Sciatic nerve (tissue), 2 donors: ENCODE data around the gene C18orf63. TPM values are rescaled to one million over a fixed set of nuclear protein-coding genes. Genes with fewer than 3 reads are reported as not detected.

ENCODE experiments used
- ATAC-seq: fragments of 200-7000 bp; cut with Tn5 transposase; one replicate; pipeline ENCODE4 v1.9.1; 2020; ENCODE audit warnings: mild to moderate bottlenecking, moderate library complexity
- DNase-seq: peaks from one replicate; pipeline ENCODE4 v3.0.0-alpha.2; 2020; ENCODE audit warnings: low spot score
- intact Hi-C: fragments of 100-400 bp; cut with DNase I; formaldehyde crosslinking; loops from one replicate; pipeline ENCODE4 v1.14.2; 2022
- total RNA-seq: library from RNA; stranded (reverse); fragmentation: NEBNext Ultra II Directional; extraction: Animal tissue kit (Norgen Biotek cat#: 25700); gene quantifications from one replicate; pipeline ENCODE4 v1.2.1, GENCODE V29; 2021
- donor health status: DM: no; HTN: no; CAD: no.
- donor health status: DM: no; HTN: no; CAD: no.

Gene C18orf63
- total RNA-seq: not detected

DNA sequence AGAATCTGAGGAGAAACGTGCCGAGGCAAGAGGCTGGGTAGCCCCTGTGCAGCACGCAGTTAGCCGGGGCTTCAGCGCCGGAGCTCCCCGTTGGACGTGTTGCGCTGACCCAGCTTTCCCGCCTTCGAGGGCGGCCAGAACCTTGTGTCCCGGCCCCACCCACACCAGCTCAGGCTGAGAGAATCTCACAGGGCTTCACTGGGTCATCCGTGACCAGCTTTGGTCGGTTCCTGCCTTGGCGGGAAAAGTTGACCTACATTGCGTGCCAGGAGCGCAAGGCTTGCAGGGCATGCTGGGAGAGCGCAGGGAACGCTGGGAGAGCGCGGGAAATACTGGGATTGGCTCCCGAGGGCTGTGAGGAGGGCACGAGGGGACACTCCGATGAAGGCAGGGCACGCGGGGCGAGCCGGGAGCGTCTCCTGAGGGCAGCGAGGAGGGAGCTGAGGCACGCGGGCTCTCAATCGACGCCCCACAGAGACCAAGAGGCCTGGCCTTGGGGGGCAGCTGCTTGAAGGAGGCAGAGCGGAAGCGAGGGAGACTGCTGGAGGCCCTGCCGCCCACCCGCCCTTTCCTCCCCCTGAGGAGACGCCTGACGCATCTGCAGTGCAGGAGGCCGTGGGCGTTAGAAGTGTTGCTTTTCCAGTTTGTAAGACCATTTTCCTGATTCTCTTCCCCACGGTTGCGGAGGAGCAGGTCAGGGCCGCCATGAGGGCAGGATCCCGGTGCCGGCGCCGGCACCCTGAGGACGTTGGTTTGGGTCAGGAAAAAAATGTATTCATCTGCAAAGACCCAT, at the start of gene C18orf63:
Gene C18orf63 (plus strand): TSS at position 376 of the 793 bp plus-strand sequence. CDS start 2,027 bp downstream, outside the sequence.
- ATAC-seq (no peak), DNase-seq (no peak)
- intact Hi-C loops: no loop called here

DNA sequence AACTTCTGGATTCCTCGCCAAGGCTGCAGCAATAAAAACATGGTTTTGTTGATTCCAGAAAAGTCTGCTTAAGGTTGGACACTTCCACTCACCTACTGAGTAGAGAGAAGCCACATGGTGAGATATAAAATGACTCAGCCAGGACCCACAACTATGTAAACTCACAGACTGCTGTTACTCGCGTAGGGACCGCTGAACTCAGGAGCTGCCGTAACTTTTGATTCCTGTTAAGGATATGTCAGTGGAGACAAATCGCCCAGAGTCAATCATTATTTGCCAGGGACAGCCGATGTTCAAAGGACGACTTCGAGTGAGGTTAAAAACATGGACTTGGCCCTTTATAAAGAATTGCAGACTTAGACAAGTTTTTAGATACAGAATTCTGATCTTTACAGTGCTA, 49.5 kb upstream of the C18orf63 start:
- no peak for ATAC-seq
- intact Hi-C loops: no loop called here
- no peak for DNase-seq

DNA sequence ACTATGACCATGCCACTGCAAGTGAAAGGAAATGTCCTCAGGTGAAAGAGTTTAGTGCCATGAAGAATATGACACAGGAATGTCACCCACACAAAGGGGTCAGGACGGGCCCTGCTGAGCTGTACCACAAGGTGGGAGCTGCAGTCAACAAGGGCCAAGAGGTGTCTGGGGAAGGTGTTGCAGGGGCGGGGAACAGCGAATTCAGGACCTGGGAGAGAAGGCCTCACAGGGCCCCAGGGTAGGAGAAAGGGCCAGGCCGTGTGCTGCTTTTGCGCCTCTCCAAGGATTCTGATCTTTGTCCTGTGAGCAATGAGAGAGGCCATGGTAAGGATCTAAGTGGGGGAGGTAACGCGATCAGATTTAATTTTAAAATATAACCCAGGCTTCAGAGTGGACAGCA, 47.5 kb upstream of the C18orf63 start:
- ATAC-seq (no peak), DNase-seq (no peak)
- intact Hi-C loops: no loop called here

DNA sequence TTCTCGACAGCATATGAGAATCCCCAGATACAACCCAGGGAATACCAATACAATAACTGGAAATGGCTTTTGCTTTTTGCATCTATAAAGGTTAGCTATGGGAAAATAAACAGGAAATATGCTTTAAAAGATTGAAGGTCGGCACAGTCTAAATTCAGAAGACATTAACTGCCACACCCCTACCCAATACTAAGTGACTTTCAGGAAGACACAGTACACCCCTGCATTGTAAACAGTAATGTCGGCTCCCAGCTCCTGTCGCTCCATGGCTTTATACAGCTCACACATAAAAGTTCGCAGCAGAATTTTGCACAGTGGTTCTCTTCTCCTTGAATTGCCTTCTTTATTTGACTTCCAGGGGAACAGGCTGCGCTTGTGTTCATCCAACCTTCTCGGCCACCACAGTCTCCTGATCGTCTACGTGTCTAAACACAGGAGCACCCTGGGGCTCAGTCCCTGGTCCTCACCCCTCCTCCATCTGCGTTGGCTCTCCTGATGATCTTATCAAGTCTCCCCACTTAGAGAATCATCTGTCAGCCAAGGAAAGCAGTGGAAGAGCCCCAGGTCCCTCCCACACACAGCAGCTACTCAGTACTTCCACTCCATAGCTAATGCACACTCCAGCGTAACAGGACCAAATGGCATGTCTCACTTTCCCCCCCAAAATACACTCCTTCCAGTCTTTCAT, 46.6 kb upstream of the C18orf63 start:
- no peak for DNase-seq
- ATAC-seq: peak; percentile 19
- intact Hi-C loops: no loop called here

DNA sequence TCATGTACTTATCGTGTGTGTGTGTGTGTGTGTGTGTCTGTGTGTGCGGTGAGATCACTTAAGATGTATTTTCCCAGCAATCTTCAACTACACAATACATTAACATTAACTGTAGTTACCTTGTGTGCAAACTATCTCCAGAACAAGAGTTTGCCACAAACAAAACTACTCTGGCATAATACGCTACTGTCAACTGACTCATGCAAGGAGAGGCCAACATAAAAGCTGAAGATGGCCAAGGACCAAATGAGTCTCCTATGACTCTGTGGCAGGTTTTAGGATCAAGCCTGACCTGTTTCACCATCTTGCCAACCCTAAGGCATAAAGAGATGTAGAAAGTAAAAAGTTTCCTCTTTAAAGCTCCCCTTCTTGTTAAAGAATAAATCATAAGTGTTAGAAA, 44.0 kb upstream of the C18orf63 start:
- DNase-seq (no peak), ATAC-seq (peak; percentile 39)
- intact Hi-C loops: no loop called here

DNA sequence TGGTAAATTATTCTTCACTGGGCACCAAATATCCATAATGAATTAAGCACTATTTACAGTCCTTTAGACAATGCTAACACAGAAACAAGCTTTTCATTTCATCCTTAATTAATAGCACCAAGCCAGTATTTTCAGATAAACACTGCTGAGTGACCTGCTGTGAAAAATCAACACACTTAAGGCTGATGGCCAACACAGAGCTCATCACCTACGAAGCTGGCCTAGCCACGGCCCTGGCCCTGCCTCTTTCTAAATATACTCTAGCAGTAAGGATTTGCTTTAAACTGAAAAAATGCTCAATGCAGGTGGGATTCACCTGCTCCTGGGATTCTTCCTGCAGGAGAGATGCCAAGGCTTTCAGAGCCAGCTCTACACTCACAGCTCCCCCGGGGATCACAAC, 42.2 kb upstream of the C18orf63 start:
- intact Hi-C loops: no loop called here
- no peak for ATAC-seq
- DNase-seq: no peak

DNA sequence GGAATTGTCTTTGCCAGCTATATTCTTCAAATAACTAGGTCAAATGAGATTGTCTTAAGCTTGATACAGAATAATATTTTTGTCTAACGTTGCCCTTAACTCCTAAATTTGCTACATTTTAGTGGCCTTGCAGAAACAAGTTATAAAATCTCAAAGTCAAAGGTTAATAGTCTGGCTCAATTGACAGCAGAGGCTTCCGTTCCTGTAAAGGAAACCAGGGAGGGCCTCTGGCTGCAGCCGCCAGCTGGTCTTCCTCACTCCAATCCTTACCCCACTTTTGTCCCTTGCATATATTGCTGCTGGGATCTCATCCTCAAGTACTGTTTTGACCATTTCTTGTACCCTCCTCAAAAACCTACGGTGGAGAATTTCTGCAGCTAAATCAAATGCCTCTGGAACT, 40.9 kb upstream of the C18orf63 start:
- intact Hi-C loops: no loop called here

DNA sequence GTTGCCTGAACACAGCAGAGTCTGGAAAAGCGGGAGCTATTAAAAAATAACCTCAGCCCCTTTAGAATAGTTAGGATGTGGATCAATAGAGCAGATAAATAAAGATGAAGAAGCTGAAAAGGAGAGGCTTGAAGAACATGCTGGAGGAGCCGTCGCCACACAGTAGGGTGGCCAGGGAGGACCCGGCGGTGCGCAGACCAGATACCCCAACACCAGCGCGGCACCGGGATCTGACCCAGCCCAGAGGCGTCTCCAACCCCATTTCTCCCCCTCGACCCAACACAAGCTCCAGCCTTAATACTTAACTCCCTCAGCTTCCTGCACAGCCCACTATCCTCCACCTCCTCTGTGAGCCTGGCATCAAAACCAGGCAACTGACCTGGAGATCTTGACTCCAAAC, 39.9 kb upstream of the C18orf63 start:
- DNase-seq: no peak
- ATAC-seq: no peak
- intact Hi-C loops: no loop called here

More for the DNA sequence above, 40.9 kb upstream of the C18orf63 start:
- no peak for ATAC-seq
- no peak for DNase-seq

DNA sequence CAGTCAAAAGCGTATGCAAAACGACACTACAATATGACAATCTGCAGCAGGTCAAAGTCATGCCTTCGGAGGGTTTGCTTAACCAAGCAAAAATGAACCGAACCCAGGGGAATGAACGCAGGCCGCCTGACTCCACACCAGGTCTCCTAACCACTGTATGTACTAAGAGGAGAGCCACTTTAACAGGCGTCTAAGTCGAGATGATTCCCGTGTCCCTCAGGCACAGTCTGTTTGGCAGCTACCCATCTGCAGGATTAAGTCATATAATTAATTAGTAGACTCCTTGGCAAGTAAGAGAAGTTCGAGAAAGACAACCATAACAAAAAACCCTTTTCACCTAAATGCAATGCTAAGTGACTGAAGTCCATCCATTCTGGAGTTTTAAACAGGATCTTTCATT, 39.0 kb upstream of the C18orf63 start:
- intact Hi-C loops: no loop called here
- ATAC-seq: peak; percentile 42
- no peak for DNase-seq

DNA sequence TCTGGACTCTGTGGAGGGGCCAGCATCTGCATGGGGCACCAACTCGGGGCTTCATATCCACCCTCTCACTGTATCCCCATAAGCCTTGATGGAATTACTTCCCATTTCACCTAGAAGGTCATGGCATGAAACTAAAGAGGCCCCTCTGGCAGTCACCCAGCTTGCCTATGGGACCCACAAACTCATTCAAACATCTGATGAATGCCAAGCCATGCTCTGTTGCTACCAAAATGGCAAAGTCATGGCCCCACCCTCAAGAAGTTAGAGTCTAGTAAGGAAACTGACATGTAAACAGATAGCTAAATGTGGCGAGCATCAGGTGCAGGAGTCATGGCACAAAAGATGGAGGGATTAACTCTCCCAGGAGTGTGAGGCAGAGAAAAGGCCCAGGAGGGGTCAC, 38.3 kb upstream of the C18orf63 start:
- no peak for DNase-seq
- intact Hi-C loops: no loop called here
- ATAC-seq: no peak

DNA sequence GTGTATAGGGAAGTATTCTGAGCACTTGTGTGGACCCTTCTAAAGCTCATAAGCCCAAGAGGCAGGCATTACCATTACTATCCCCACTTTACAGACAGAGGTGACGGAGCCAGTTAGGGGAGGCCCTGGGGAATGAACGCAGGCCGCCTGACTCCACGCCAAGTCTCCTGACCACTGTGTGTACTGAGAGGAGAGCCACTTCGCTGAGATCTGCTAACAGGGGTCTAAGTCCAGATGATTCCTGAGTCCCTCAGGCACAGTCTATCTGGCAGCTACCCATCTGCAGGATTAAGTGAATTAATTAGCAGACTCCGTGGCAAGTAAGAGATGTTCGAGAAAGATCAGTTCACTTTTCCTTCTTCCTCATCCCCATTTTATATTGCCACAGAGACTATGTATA, 37.6 kb upstream of the C18orf63 start:
- intact Hi-C loops: no loop called here
- ATAC-seq: peak; percentile 50
- no peak for DNase-seq

DNA sequence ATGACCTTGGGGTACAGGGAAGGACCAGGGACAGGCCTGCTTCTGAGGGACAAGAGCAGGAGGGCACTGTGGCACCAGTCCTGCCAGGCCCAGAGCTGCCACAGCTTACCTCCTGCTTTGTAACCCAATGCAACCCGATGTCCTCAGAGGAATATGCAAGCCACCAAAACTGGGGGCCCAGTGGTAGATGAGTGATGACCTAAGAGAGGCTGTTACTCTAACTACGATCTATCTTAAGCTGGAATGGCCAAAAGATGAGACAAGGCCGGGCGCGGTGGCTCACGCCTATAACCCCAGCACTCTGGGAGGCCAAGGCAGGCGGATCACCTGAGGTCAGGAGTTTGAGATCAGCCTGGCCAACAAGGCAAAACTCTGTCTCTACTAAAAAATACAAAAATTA, 36.7 kb upstream of the C18orf63 start:
- intact Hi-C loops: no loop called here
- ATAC-seq: no peak
- DNase-seq: no peak

DNA sequence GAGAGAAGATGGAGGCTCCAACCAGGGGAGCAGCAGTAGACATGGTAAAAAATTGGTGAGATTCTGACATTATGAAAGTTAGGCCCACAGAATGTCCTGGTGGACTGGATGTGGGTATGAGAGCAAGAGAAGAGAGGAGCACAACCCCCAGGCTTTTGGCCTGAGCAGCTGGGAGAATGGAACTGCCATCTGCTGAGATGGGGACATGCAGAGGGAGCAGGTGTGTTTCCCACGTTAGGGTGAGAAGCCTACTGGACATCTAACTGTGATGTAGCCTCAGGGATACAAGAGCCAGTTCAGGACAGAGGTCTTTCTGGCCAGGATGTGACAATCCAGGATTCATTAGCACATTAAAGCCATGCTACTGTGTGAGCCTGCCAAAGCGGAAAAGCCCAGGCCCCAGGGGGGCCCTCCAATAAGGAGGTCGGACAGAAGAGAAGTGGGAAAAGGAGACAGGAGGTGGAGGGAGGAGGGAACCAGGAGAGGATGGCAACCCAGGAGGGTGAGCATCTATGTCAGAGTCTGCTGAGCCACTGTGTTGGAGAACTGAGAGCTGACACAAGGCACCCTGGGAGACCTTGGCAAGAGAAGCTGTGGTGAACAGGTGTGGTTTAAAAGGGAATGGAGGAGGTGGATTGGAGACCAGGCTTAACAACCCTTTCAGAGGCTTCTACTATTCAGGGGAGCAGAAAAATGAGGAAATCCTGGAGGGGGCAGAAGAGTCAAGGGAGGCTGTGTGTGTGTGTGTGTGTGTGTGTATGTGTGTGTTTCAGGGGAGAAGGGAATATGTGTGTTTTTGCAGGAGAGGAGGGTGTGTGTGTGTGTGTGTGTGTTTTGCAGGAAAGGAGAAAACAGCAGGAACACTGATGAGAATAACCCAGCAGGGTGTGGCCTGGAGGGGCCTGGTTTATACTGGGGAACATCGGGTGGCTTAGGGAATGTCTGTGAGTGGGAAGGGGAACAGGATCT, 34.3 kb upstream of the C18orf63 start:
- ATAC-seq (peak; percentile 26), DNase-seq (no peak)
- intact Hi-C loops: no loop called here

DNA sequence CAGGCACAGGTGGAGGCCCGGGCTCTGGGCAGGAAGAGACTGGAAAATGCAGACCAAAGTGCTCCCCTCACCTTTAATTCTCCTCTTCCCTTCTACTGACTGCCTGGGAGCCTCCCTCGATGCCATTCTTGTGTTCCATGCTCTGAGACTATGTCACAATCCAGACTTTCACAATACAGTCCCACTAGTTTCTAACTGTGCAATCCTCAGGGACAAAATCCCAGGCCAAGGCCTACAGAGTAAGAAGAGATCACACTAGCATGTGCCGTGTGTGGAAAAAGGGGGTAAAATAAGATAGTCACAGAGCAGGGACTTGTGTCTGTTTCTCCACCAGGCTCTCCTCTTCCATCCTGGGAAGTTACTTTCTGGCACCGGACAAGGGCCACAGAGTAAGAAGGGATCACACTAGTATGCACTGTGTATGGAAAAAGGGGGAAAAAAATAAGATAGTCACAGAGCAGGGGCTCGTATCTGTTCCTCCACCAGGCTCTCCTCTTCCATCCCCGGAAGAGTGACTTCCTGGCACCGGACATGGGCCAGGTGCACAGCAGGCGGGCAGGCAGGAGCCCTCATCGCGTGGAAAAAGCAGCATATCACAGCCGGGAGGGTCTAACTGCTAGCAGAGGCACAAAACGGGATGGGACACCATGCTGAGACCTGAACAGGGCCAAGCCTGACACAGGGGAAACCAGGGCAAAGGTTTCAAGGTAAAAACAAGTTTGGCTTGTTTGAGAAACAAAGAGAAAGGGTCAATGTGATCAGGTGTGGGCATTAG, 33.5 kb upstream of the C18orf63 start:
- intact Hi-C loops: no loop called here
- DNase-seq: no peak
- ATAC-seq: peak; percentile 77

DNA sequence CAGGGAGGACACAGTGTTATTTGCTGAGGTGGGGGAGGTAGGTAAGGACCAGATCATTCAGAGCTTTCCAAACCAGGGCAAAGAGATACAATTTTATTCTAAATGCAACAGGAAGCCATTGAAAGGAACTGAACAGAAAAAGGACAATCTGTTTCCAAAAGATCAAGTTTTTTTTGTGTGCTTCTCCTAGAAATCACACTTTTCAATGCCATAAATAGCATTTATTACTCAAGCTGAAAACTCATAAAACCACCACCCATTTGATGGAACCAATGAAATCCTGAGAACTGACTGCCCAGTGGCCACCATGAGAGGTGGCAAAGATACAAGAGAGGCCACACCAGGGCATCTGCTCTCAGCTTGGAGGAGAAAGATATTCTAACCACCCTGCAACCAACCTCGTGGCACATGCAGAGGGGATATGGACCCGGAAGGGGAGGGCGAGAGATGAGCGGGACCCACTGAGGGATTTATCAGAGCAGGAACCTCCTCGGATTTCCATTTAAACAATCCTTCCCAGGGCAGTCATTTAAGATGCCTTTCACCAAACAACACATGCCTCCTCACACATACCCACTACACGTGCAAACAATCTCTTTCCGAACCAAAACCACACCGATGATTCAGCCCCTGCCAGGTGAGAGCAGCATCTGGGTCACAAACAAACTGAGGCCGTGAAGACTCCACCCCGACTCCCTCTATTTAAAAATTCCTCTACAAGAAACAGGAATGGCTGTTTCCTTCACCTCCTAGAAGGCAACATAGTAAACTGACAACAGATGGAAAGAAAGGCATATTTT, 32.7 kb upstream of the C18orf63 start:
- intact Hi-C loops: no loop called here
- ATAC-seq (no peak), DNase-seq (no peak)

DNA sequence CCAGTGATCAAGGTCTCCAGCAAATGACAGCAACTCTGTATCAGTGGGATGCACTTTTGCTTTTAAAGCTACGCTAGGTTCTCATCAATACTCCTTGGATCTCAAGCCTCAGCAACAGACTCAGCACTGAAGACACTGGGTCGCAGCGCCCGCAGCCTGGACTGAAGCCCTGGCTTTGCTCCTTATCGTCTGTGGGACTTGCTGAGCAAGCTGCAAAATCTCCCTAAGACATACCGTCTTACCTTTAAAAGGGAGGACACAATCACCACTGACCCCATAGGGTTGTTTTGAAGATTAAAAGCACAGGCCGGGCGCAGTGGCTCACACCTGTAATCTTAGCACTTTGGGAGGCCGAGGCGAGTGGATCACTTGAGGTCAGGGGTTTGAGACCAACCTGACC, 32.0 kb upstream of the C18orf63 start:
- intact Hi-C loops: no loop called here
- ATAC-seq: no peak
- DNase-seq: no peak

DNA sequence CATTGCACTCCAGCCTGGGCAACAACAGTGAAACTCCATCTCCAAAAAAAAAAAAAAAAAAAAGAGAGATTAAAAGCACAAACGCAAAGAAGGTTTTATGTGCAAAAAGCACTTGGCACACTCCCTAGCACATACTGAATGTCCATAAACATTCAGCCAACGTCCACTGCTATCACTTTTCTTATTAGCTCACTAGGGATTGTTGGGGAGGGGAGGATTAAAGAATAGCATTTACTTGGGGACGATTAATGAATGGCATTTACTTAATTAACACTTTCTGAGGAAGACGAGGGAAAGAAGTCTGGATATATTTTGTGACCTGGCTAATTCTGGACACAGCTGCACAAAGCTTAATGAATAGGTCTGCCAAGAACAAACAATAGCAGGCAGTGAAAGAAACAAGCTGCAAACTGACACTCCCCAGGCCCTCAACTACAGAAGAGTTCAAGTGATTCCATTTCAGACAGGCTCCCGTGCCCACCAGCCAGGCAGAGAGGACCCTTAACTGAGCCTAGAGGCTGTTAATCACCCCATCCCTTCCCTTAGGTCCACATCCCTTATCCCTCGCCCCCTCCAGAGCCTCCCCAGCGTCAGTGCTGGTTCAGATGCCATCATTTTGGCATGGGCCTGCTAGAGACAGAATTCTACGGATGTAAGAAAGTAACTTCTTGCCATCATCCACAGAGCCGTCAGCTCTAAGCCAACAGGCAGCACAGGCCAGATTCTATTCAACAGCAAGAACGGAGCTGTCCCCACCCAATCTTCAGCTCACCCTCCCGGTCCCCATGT, 31.3 kb upstream of the C18orf63 start:
- intact Hi-C loops: no loop called here
- ATAC-seq (peak; percentile 43), DNase-seq (no peak)
